GM18861 (cell line): Measurements from ENCODE around the gene MIER2.

Experiments used
- ATAC-seq: cut with Tn5 transposase; IDR thresholded peaks from one replicate; pipeline ENCODE4 v1.9.1; 2021; ENCODE audit not compliant: unreplicated experiment

The MIER2 gene

DNA sequence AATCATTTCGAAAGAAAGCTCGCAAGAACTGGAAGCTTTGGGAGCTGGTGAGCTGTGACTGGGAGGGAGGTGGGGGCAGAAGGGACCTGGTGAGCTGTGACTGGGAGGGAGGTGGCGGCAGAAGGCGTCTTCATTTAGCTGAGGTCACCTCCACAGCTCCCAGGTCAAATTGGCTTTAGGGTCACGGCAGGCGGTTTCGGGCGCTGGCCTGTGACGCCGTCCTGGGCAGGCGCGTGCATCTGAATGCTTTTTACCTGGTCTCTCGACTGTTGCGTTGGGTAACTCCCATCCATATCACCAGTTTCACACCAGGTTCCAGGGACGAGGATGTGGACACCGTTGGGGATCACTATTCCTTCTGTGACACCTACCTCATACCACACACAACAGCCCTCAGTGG lies 35.2 kb upstream of the MIER2 start:
- ATAC-seq: no peak

GRCh38 chr19:378706-379105 lies 34.1 kb upstream of the MIER2 start:
- no peak for ATAC-seq

DNA sequence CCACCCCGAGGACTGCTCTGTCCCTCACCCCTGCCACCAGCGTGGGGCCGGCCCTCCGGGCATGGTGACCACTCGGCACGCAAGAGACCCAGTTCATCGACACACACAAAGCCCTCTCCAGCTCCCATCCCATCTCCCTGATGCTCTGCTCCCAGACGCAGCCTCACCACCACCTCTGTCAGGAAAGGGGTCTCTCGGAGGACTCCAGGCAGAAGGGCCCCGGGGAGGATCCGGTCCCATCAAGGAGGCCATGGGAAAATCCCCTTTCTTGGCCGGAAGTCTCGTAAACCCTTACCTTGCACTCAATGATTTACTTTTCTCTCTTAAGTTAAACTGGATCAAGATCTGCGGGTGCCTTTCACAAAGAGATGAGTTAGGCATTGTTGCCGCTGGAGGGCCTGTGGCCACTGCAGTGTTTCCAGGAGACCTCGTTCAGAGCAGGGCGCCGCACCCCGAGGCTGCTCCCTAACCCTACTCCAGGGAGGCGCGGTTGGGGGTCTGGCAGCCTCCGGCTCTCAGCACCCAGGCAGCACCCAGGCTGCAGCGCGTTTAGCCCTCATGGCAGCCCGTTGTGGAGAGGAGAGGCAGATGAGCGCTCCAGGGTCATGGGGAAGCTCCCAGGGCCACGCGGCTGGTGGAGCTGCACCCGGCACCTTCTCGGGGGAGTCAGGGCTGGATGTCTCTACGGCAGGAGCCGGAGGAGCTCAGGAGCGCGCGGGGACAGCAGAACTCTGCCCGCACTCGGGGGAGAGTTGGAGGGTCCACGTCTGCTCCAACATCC lies 33.4 kb upstream of the MIER2 start:
- no peak for ATAC-seq

DNA sequence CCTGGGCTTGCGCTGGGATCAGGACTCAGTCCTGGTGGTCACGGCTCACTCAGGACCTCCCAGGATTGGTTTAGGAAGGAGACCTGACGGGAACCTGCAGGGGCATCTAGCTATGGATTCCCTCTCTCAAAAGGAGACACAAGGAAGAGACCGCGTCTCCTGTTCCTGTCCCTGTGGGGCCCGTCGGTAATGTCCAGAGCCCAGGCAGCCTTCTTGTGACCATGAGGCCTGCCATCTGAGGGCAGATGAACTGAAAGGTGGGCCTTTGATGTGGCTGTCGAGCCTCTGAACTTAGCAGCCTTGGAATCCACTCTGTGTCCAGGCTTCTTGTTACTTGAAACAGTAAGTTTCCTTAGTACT lies 31.5 kb upstream of the MIER2 start:
- no peak for ATAC-seq

DNA sequence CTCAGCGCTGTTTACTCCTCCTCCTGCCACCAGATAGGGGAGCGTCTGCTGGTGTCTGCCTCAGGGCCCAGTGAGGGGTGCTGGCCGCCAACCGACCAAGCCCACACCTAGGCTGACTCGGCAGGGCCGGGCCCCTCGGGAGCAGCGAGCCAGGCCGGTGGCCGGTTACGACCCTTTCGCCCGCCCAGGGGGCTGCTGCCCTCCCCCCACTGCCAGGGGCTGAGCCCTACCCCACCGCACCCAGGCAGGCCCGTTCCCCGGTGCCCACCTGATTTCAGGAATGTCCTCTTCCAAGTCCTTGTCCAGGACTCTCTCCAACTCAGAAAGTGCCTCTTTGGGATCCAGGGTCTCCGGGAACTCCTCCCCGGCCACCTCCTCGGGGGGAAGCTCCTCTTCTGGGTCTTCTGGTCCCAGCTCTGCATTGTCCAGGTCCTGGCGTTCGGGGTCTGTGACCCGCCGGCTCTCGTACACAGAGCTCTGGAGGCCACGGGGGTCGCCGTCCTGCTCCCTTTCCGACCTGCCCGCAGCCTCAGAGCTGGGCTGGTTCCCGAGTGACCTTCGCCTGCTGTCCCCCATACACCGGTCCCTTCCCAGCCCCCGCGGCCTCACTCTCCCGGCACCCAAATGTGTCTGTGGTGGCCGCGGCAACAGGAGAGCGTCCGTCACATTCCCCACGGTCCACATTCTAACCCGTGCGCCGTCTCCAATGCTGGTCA lies 31.0 kb upstream of the MIER2 start:
- ATAC-seq: no peak

GRCh38 chr19:374886-375235 lies 30.3 kb upstream of the MIER2 start:
- no peak for ATAC-seq

GRCh38 chr19:374183-374885 lies 29.7 kb upstream of the MIER2 start:
- ATAC-seq: no peak

DNA sequence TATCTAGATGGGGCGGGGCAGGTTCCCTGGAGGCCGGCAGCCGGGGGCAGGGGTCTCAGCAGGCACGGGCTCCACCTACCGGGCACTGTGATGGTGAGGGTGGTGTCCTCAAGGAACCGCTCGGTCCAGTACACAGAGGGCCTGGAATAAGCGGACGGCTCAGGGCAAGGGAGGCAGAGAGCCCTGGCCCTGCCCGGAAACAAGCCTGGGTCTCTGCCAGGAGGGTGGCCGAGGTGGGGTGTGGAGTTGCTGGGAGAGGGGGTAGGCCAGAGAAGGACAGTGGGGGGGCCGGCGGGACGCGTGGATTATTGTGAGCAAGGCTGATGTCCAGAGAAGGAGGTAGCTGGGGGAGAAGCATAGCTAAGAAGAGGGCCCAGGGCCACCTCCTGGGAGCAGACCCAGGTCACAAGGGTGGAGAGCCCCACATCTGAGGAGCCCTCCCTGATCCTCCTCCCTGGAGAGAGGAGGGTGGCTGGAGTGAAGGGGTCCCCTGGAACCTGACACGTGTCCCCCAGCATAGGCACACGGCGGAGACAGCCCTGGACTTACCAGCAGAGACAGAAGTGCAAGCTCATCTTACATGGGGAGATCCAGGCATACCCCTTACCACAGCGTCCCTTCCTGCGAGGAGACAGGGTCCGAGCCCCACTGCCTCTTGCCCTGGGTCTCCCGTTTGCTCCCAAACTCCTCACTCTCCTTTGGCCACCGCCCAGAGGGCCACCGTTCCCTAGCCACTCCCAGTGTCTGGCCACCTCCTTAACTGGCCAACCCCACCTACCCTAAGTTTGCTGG lies 29.0 kb upstream of the MIER2 start:
- ATAC-seq: no peak

GRCh38 chr19:372306-372890 lies 27.8 kb upstream of the MIER2 start:
- ATAC-seq: no peak

- ATAC-seq: no peak
These were observed 27.0 kb upstream of the MIER2 start for GRCh38 chr19:371501-372168.

GRCh38 chr19:370641-371330 lies 26.2 kb upstream of the MIER2 start:
- no peak for ATAC-seq

DNA sequence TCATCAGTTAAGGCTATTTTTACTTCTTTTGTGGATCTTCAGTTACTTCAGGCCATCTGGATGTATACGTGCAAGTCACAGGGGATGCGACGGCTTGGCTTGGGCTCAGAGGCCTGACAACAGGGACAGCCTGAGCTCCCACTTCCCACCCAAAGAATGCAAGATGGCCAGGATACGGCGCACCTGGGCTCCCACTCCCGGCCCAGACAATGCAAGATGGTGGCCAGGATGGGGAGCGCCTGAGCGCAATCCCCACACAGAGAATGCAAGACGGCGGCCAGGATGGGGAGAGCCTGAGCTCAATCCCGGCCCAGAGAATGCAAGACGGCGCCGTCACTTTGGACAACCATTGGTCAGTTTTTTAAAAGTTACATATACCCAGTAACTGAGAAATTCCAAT lies 25.3 kb upstream of the MIER2 start:
- no peak for ATAC-seq

DNA sequence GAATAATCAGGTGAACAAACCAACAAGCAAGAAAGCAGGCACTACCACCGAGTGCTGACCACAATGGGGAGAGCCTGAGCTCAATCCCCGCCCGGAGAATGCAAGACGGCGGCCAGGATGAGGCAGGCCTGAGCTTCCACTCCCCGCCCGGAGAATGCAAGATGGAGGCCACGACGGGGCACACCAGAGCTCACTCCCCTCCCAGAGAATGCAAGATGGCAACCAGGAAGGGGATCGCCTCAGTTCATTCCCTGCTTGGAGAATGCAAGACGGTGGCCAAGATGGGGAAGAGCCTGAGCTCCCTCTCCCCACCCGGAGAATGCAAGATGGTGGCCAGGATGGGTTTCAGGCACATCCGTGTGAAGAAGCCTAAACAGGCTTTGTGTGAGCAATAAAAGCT lies 24.7 kb upstream of the MIER2 start:
- no peak for ATAC-seq

DNA sequence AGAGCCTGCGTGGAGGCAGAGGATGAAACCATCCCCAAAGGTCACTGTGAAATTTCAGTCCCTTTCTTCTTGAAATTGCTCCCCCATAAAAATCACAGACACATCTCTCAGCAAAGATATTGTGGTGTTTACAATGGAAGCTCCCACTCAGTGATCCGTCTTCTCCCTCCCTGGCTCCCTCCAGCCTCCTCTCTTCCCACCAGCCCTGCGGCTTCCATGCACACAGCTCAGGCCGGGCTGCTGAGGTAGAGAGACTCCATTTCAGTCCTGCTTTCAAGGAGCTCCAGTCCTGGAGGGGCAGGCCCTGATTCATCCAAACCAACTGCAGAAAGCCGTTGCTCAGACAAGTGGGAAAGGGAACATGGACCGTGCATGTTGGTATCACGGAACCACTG lies 24.0 kb upstream of the MIER2 start:
- no peak for ATAC-seq

DNA sequence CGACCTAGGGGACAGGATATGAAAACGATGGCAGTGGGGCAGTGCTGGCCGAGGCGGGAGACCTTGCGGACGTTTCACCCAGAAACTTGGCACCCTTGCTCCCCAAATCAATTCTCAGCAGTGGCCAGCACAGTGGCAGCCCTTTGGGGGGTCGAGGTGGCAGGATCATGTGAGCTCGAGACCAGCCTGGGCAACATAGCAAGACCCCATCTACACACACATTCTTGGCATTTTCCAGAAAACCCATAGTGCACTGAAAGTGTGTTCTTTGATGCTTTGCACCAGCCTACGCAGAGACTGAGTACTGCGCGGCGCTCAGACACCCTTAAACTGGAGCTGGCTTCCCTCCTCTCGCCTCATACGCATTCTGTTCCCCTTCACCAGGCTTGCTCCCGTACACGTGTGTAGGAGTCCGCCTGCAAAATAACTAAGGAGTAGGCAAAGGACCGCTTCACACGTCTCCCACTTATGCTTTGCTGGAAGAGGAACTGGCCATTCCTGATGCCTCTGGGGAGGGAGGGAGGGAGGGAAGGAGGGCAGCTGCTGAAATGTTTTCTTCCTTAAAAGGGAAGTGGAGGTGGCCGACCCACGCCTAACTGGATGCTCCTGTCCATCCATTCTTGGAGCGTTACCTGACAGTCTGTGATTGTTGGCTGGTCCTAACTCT lies 23.5 kb upstream of the MIER2 start:
- ATAC-seq: no peak

- no peak for ATAC-seq
These were observed 23.0 kb upstream of the MIER2 start for GRCh38 chr19:367561-367960.

GRCh38 chr19:366951-367350 lies 22.4 kb upstream of the MIER2 start:
- no peak for ATAC-seq

DNA sequence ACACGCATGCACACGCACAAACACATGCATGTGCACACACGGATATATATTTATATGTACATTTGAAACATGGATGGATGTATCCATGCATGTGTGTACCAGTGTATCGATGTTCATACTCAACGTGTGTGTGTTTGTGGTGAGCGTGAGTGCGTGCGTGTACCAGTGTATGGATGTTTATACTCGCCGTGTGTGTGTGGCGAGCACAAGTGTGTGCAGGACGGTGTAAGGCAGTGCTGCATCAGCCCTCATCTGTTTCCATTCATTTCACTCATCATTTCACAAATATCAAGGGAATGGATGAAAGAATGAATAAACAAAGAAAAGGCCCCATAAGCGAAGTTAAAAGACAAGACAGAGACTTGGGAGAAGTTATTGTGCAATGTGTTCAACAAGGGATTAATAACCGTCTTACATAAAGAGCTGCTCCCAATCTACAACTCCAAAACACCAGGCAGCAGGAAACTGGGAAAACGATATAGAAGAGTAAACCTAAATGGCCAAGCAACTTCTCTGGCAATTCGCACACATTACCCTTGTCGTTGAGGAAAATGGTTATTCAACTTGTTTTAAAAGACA lies 21.7 kb upstream of the MIER2 start:
- no peak for ATAC-seq
